Activated B cell treated with CpG ODN at 0.5 μM for 24 hours (primary cell): ENCODE data around the gene OSBPL8. TPM values are rescaled to one million over a fixed set of nuclear protein-coding genes. Genes with fewer than 3 reads are reported as not detected.

Experiments
- ATAC-seq: fragments of 200-7000 bp; cut with Tn5 transposase; one replicate; pipeline ENCODE4 v1.10.0; 2021; ENCODE audit warnings: low read depth, mild to moderate bottlenecking, moderate library complexity
- CTCF ChIA-PET: fragments of 350-600 bp; sonication (Branson Sonifier 250); formaldehyde crosslinking; loops from one replicate; lab custom pipeline; 2021; ENCODE audit warnings: antibody characterized with exemption; lab: Charles Lee
- POLR2A ChIA-PET: fragments of 350-600 bp; sonication (Branson Sonifier 250); formaldehyde crosslinking; loops from one replicate; lab custom pipeline; 2021; ENCODE audit warnings: antibody characterized with exemption; lab: Charles Lee
- DNase-seq: peaks from one replicate; pipeline ENCODE4 v3.0.0; 2022
- H3K27ac Mint-ChIP-seq: one replicate; pipeline ENCODE4 v1.8.0; 2020; ENCODE audit warnings: mixed read lengths
- H3K27me3 Mint-ChIP-seq: one replicate; pipeline ENCODE4 v1.8.0; 2021; ENCODE audit warnings: mixed read lengths
- H3K36me3 Mint-ChIP-seq: one replicate; pipeline ENCODE4 v1.8.0; 2021; ENCODE audit warnings: low read depth, mixed read lengths
- H3K4me1 Mint-ChIP-seq: one replicate; pipeline ENCODE4 v1.8.0; 2021; ENCODE audit warnings: mixed read lengths
- H3K4me3 Mint-ChIP-seq: one replicate; pipeline ENCODE4 v1.8.0; 2020; ENCODE audit warnings: mild to moderate bottlenecking, mixed read lengths
- H3K9me3 Mint-ChIP-seq: one replicate; pipeline ENCODE4 v1.8.0; 2020; ENCODE audit warnings: mixed read lengths
- intact Hi-C: fragments of 100-400 bp; cut with micrococcal nuclease; formaldehyde crosslinking; loops from one replicate; pipeline ENCODE4 v1.15.1; 2024
- total RNA-seq: library from RNA; stranded (reverse); gene quantifications from 2 replicates; pipeline ENCODE4 v1.2.3, GENCODE V29; 2022
- TF ChIP-seq, protein P1 (sequence below): fragments of 200-600 bp; IDR thresholded peaks from one replicate; pipeline ENCODE4 v1.8.0; 2022; ENCODE audit warnings: antibody characterized with exemption, mild to moderate bottlenecking

Gene OSBPL8, protein sequence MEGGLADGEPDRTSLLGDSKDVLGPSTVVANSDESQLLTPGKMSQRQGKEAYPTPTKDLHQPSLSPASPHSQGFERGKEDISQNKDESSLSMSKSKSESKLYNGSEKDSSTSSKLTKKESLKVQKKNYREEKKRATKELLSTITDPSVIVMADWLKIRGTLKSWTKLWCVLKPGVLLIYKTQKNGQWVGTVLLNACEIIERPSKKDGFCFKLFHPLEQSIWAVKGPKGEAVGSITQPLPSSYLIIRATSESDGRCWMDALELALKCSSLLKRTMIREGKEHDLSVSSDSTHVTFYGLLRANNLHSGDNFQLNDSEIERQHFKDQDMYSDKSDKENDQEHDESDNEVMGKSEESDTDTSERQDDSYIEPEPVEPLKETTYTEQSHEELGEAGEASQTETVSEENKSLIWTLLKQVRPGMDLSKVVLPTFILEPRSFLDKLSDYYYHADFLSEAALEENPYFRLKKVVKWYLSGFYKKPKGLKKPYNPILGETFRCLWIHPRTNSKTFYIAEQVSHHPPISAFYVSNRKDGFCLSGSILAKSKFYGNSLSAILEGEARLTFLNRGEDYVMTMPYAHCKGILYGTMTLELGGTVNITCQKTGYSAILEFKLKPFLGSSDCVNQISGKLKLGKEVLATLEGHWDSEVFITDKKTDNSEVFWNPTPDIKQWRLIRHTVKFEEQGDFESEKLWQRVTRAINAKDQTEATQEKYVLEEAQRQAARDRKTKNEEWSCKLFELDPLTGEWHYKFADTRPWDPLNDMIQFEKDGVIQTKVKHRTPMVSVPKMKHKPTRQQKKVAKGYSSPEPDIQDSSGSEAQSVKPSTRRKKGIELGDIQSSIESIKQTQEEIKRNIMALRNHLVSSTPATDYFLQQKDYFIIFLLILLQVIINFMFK
- 73.8 and 79.6 TPM in 2 replicates for total RNA-seq

DNA sequence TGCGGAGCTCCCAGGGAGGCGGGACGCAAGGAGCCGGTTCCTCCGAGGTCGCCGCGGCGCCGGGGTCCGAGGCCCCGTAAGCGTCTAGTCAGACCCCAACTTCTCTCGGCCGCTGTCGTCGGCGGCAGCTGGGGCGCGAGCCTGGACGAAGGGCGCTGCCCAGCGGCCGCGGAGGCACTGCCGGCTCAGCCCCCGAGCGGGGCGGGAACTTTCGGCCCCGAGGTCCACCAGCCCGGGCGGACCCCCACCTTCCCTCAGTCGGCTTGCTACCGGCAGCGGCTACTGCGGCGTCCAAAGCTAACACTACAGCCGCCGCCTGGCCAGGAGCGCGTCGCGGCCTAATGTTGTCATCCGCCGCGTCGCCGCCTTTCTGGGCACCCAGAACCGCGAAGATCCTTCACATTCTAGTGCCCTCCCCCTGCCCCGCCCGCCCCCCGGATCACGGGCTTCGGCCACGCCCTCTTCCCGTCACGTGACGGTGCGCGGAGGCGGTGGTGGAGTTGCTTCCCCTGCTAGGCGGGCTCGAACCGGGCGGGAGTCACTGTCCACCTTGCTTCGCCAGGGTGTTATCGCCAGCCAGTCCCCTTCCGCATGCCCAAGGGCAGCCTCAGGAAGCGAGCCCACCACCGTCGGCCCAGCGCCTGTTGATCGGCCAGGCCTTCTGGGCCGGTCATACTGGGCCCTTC lies at the start of gene OSBPL8:
Gene OSBPL8 (minus strand): TSS at position 372 of the 686 bp plus-strand sequence. CDS start 72,220 bp downstream, outside the sequence.
- peak; percentile 79 for ATAC-seq

DNA sequence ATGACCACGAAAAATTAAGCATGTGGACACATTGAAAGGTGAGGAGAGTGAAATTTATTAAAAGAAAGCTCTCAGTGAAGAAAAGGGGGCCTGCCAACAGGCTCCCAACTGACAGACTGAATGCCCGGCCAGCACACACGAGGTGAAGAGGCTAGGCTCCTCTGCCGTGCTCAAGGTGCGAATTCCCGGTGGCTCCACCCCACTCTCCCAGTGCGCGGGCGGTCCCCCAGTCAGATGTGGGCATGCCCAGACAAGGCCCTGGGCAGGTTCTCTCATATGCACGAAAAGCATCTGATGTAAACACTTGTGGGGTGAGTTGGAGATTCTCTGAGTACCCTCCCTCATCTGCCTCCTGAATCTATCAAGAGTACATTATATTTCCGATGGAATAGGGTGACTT lies 48.5 kb upstream of the OSBPL8 start:
- H3K4me3 Mint-ChIP-seq: no peak overlapping the region
- ATAC-seq (no peak), DNase-seq (no peak)
- no peaks in the 10 kb centered on the region for H3K4me1 Mint-ChIP-seq
- no peak overlapping the region for H3K27ac Mint-ChIP-seq
- CTCF ChIA-PET: no interaction called here
- TF ChIP-seq, protein P1, sequence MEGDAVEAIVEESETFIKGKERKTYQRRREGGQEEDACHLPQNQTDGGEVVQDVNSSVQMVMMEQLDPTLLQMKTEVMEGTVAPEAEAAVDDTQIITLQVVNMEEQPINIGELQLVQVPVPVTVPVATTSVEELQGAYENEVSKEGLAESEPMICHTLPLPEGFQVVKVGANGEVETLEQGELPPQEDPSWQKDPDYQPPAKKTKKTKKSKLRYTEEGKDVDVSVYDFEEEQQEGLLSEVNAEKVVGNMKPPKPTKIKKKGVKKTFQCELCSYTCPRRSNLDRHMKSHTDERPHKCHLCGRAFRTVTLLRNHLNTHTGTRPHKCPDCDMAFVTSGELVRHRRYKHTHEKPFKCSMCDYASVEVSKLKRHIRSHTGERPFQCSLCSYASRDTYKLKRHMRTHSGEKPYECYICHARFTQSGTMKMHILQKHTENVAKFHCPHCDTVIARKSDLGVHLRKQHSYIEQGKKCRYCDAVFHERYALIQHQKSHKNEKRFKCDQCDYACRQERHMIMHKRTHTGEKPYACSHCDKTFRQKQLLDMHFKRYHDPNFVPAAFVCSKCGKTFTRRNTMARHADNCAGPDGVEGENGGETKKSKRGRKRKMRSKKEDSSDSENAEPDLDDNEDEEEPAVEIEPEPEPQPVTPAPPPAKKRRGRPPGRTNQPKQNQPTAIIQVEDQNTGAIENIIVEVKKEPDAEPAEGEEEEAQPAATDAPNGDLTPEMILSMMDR: no peak
- no peaks in the 10 kb centered on the region for H3K36me3 Mint-ChIP-seq
- intact Hi-C loops: no loop called here
- peaks cover 2% of the 10 kb centered on the region for H3K27me3 Mint-ChIP-seq
- POLR2A ChIA-PET: no interaction called here
- no peaks in the 10 kb centered on the region for H3K9me3 Mint-ChIP-seq

More for the DNA sequence above, at the start of gene OSBPL8:
- ChIA-PET CTCF (interaction anchor here (0.9 to 1.6 kb wide), 6 partner anchors 27 to 477 kb away, joined by 3 to 5 read pairs (median 4); no protein-coding TSS in a partner anchor), POLR2A (interaction anchor here (0.5 to 2.6 kb wide), 17 partner anchors 8 to 1075 kb away, joined by 3 to 23 read pairs (median 4); partner anchors contain the start of genes BBS10, NAP1L1, PHLDA1 and ZDHHC17)
- DNase-seq: peak; percentile 96
- intact Hi-C loops: loop anchor here (1.0 to 10.0 kb wide), 14 partner anchors 27 to 1169 kb away; partner anchors contain the start of genes BBS10, E2F7, GLIPR1 and GLIPR1L2
- Mint-ChIP-seq H3K27ac (peak within 1 kb of the TSS; percentile 95), H3K4me3 (peak within 1 kb of the TSS; percentile 94), H3K27me3 (no peaks in the 10 kb centered on the region), H3K9me3 (no peaks in the 10 kb centered on the region), H3K4me1 (peaks cover 45% of the 10 kb centered on the region), H3K36me3 (peaks cover 9% of the 10 kb centered on the region)
- TF ChIP-seq, protein P1: no peak

DNA sequence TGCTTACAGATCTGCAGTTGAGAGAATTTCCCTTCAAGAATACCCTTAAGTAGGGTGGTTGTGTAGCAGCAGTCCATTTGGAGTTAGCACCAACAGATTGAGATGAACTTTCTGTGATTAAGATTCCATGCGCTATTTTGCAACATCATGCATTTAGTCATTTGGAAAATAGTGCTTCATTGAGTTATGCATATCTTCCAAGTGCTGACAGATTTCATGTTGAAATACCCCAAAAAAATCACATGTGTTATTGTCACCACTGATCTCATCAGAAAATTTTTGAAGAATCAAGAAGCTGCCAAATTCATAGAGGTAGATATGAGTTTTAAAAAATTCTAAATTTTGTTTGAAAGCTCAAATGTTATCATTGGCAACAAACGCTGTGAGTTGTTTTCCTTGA lies 35.5 kb upstream of the OSBPL8 start:
- ChIA-PET CTCF (no interaction called here), POLR2A (no interaction called here)
- DNase-seq (no peak), ATAC-seq (no peak)
- Mint-ChIP-seq H3K4me1 (no peaks in the 10 kb centered on the region), H3K27ac (no peak overlapping the region), H3K27me3 (no peaks in the 10 kb centered on the region), H3K4me3 (no peak overlapping the region), H3K9me3 (no peaks in the 10 kb centered on the region), H3K36me3 (no peaks in the 10 kb centered on the region)
- TF ChIP-seq, protein P1: no peak
- intact Hi-C loops: no loop called here

DNA sequence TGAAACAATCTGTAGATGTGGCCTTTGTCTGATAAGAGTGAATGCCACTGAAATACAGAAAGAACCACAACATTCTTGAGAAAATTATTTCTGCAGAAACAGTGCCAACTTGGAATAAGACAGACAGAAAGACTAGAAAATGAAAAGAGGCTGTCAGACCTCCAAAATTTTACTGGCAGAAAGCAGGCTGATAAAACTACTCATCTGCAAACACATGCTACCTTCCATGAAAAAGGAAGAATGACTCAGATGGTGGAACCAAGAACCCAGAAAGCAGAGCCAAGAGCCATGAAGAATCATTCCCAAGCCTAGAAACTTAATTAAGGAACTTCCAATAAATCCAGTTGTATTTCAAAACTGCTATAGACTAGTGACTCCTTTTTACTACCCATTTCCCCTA lies 31.9 kb upstream of the OSBPL8 start:
- ChIA-PET POLR2A (no interaction called here), CTCF (no interaction called here)
- H3K27ac Mint-ChIP-seq: no peak overlapping the region
- H3K9me3 Mint-ChIP-seq: no peaks in the 10 kb centered on the region
- H3K4me1 Mint-ChIP-seq: no peaks in the 10 kb centered on the region
- no peaks in the 10 kb centered on the region for H3K27me3 Mint-ChIP-seq
- H3K36me3 Mint-ChIP-seq: no peaks in the 10 kb centered on the region
- DNase-seq: no peak
- intact Hi-C loops: no loop called here
- TF ChIP-seq, protein P1: no peak
- no peak for ATAC-seq
- no peak overlapping the region for H3K4me3 Mint-ChIP-seq
